Thoracic aorta (tissue), 2 donors: ENCODE results near the gene EPHB3. TPM values are rescaled to one million over a fixed set of nuclear protein-coding genes. Genes with fewer than 3 reads are reported as not detected.

ENCODE experiments used
- ATAC-seq: fragments of 150-250 bp; one replicate; pipeline ENCODE4 v1.8.0; 2017; ENCODE audit warnings: low read depth; ENCODE audit not compliant: insufficient number of reproducible peaks, low FRiP score
- DNase-seq: peaks from one replicate; pipeline ENCODE4 v3.0.0-alpha.2; 2020; ENCODE audit warnings: low spot score
- H3K27ac ChIP-seq, 2 donors: fragments of 200-600 bp; sonication (generic); 1 replicate in 1 of 2; 2 replicates in 1 of 2; pipeline ENCODE4 v1.5.1; 2016; ENCODE audit warnings: mild to moderate bottlenecking in 2 of 2, moderate library complexity in 2 of 2
- H3K27me3 ChIP-seq: fragments of 200-600 bp; sonication (generic); replicated peaks from 2 replicates; pipeline ENCODE4 v1.6.0; 2016; ENCODE audit warnings: mild to moderate bottlenecking; ENCODE audit not compliant: insufficient read depth
- H3K36me3 ChIP-seq: fragments of 200-600 bp; sonication (generic); one replicate; pipeline ENCODE4 v1.5.1; 2016
- H3K4me1 ChIP-seq, 2 donors: fragments of 200-600 bp; sonication (generic); 1 replicate in 1 of 2; 2 replicates in 1 of 2; pipeline versions ENCODE4 v1.5.1 to v1.6.0; 2016; ENCODE audit warnings: low read depth in 2 of 2, mild to moderate bottlenecking in 1 of 2; ENCODE audit not compliant: control insufficient read depth in 1 of 2
- H3K4me3 ChIP-seq: fragments of 200-600 bp; sonication (generic); 2 replicates; pipeline ENCODE4 v1.5.1; 2016; ENCODE audit warnings: mild to moderate bottlenecking
- H3K9me3 ChIP-seq: fragments of 200-600 bp; sonication (generic); 2 replicates; pipeline ENCODE4 v1.5.1; 2016
- total RNA-seq, 2 donors: library from RNA; depleted of rRNA; stranded (reverse); fragments of >200 nt; gene quantifications; one replicate each; pipeline versions ENCODE4 v1.1.0 to v1.2.3, GENCODE V29; 2016
- TF ChIP-seq, protein P1 (sequence below): fragments of 200-600 bp; sonication (generic); IDR thresholded peaks from one replicate; pipeline ENCODE4 v1.5.1; 2019; ENCODE audit warnings: antibody characterized with exemption

Gene EPHB3
- total RNA-seq, 2 donors from 2014 or later = 2.8 to 5.0 TPM

DNA sequence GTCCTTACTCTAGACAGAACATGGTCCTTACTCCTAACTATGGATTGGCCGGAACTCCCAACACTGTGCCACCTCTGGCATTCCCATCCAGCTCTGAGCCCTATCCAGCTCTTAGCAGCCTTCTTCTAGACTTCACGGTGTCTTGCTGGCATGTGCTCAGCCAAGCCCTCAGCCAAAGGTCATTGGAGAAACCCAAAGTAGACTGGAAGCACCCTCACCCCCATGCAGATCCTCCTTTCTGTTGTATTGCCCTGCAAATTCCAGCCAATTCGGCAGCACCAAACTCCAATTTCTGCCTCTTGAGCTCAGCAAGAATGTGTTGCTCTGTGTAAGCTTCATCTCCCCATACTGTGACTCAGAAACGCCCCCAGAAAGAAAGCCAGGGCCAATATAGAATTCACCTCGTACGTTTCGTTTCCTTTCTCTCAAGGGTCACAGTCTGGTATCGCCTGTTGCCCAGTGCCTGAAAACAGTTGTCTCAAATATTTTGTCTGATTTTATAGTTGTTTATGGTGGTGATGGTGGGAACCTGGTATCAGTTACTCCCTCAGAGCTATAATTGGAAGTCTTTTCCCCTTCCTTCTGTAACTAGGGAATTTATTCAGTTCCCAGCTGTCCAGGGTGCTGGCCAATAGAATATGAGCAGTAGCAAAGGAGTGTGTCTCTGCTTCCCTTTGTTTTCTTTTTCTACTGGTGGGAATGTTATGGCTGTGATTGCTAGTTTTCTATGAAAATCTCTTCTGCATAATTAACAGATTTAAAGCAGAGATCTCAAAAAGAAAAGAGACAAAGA, 28.4 kb upstream of the EPHB3 start:
- Histone ChIP-seq H3K9me3 (no peaks in the 10 kb centered on the region), H3K27ac (no peak overlapping the region), H3K4me3 (no peak overlapping the region), H3K36me3 (no peaks in the 10 kb centered on the region), H3K27me3 (peaks cover 10% of the 10 kb centered on the region), H3K4me1 (no peaks in the 10 kb centered on the region)
- ATAC-seq (no peak), DNase-seq (no peak)
- TF ChIP-seq, protein P1, sequence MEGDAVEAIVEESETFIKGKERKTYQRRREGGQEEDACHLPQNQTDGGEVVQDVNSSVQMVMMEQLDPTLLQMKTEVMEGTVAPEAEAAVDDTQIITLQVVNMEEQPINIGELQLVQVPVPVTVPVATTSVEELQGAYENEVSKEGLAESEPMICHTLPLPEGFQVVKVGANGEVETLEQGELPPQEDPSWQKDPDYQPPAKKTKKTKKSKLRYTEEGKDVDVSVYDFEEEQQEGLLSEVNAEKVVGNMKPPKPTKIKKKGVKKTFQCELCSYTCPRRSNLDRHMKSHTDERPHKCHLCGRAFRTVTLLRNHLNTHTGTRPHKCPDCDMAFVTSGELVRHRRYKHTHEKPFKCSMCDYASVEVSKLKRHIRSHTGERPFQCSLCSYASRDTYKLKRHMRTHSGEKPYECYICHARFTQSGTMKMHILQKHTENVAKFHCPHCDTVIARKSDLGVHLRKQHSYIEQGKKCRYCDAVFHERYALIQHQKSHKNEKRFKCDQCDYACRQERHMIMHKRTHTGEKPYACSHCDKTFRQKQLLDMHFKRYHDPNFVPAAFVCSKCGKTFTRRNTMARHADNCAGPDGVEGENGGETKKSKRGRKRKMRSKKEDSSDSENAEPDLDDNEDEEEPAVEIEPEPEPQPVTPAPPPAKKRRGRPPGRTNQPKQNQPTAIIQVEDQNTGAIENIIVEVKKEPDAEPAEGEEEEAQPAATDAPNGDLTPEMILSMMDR = no peak

DNA sequence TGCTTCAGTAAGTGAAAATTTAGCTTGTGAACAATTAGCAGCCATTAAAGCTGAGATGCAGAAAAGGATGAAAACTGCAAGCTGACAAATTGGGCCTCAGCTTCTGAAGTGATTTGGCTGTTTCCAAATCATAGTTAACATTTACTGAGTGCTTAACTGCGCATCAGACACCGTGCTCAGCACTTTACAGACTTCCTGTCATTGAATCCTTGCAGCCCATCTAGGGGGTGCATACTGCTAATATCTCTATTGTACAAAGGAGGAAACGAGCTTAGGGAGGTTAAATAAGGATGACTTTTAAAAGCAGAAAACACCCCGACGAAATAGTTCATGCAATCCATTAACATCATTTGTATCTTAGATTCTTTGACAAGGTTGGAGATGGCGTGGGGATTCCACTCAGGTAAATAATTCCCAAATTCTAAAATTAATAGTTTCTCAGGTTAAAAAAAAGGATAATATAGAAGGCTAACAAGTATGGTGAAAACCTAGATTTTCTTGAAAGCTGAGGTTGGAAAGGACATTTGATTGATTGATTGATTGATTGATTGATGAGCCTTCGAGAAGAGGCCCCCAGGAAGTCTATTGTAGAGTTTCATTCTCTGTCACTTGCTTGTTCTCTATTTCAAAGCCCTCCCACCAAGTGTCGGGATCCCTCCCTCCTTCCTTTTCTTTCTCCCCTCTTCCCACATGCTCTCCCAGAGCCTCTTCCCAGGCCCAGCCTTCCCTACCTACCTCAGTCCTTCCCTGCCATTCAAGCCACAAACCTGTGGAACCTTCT, 23.5 kb upstream of the EPHB3 start:
- DNase-seq = no peak
- no peaks in the 10 kb centered on the region for H3K4me1 ChIP-seq
- H3K27me3 ChIP-seq = peaks cover 4% of the 10 kb centered on the region
- TF ChIP-seq, protein P1 = no peak
- H3K36me3 ChIP-seq = no peaks in the 10 kb centered on the region
- no peak overlapping the region for H3K4me3 ChIP-seq
- no peak overlapping the region for H3K27ac ChIP-seq
- no peaks in the 10 kb centered on the region for H3K9me3 ChIP-seq
- no peak for ATAC-seq

DNA sequence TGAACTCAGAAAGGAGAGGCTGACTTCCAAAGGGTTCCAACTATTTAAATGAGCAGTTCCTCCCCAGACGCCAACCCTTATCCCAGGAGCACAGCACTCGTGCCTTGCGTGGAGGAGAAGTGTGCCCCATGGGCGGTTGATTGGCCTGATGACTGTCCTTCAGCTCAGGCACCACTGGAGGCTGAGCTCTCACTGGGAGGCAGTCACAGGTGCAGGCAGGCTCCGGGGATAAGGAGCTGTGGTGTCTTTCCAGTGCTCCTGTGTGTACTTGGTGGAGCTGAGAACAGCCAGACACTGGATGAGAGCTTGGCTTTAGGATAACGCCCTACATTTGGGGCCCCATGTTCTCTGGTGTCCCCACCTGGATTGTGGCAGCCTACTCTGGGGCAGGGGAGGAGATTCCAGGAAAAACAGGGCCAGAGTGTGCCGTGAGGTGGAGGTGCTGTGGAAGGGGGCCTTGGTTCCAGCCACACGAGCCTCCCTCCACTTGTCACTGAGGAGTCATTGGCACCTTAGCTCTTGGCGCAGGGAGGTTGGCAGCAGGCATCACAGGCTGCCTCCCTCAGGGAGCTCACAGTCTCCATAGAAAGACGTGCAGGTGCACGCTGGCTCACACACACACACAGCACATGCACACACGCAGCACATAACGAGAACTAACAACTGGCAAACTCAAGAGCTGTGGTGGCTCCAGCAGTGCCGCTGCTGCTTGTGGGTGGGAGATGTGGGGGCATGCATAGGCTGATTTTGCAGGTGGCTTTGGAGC, 22.7 kb upstream of the EPHB3 start:
- no peaks in the 10 kb centered on the region for H3K36me3 ChIP-seq
- no peak for DNase-seq
- peaks cover 0 to 3% of the 10 kb centered on the region in 2 donors for H3K4me1 ChIP-seq
- H3K4me3 ChIP-seq = no peak overlapping the region
- H3K27me3 ChIP-seq = no peaks in the 10 kb centered on the region
- no peak overlapping the region for H3K27ac ChIP-seq
- TF ChIP-seq, protein P1 = no peak
- ATAC-seq = no peak
- H3K9me3 ChIP-seq = no peaks in the 10 kb centered on the region

DNA sequence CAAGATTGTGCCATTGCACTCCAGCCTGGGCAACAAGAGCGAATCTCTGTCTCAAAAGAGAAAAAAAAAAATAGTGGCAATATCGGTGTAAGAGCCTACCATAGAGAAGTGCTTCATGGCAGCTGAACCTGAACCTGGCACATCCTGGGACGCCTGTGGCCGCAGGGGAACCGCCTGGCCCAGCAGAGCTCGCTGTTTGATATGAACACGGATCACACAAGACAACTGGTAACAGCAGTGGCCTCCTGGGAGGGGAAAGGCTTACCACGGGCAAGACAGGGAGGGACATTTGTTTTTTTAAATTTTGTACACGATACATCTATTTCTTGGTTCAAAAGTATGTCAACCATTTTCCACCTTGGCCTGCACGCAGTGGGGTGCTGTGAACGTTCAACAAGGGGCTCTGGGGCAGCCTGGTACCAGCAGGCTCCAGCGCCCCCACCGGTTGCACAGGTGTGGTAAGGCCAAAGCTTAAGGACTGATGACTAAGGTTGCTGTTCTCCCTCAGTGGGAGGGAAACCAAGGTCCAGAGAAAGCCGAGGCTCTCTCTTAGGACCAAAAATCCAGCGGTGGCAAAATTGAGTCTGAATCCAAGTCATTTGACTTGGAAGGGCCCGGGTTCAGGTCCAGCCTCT, 21.7 kb upstream of the EPHB3 start:
- H3K27ac ChIP-seq = no peak overlapping the region
- peaks cover 0 to 7% of the 10 kb centered on the region in 2 donors for H3K4me1 ChIP-seq
- TF ChIP-seq, protein P1 = no peak
- H3K9me3 ChIP-seq = no peaks in the 10 kb centered on the region
- H3K36me3 ChIP-seq = no peaks in the 10 kb centered on the region
- no peak for DNase-seq
- no peak overlapping the region for H3K4me3 ChIP-seq
- no peak for ATAC-seq
- H3K27me3 ChIP-seq = no peaks in the 10 kb centered on the region
